HepG2 (cell line): ENCODE data around the gene DLG5. TPM values are rescaled to one million over a fixed set of nuclear protein-coding genes. Genes with fewer than 3 reads are reported as not detected.

Experiments
- AKNA ChIP-seq: sonication (generic); formaldehyde crosslinking; IDR thresholded peaks from 2 replicates; pipeline ENCODE4 v1.4.0; 2020; ENCODE audit warnings: missing genetic modification reagents, borderline replicate concordance
- BCL6 ChIP-seq: IDR thresholded peaks from 2 replicates; pipeline ENCODE4 v1.6.1; 2016; ENCODE audit warnings: missing genetic modification reagents, missing compliant biosample characterization
- CCAR2 ChIP-seq: fragments of 200-400 bp; formaldehyde crosslinking; optimal IDR thresholded peaks from 2 replicates; pipeline ENCODE3; 2018; ENCODE audit warnings: low read depth, mild to moderate bottlenecking, low read length, moderate library complexity
- FLYWCH1 ChIP-seq: sonication (generic); formaldehyde crosslinking; IDR thresholded peaks from 2 replicates; pipeline ENCODE4 v1.8.1; 2023; ENCODE audit warnings: mild to moderate bottlenecking, missing genetic modification reagents
- KLF6 ChIP-seq: IDR thresholded peaks from 2 replicates; pipeline ENCODE4 v1.8.0; 2016; ENCODE audit warnings: missing biosample characterization, missing genetic modification reagents
- SAP130 ChIP-seq: IDR thresholded peaks from 2 replicates; pipeline ENCODE4 v1.6.1; 2016; ENCODE audit warnings: low read depth
- STAT6 ChIP-seq: sonication (generic); formaldehyde crosslinking; IDR thresholded peaks from 2 replicates; pipeline ENCODE4 v1.4.0; 2020; ENCODE audit warnings: missing genetic modification reagents, mild to moderate bottlenecking, borderline replicate concordance
- THRA ChIP-seq: sonication (generic); formaldehyde crosslinking; IDR thresholded peaks from 2 replicates; pipeline ENCODE4 v1.4.0; 2020; ENCODE audit warnings: missing genetic modification reagents, borderline replicate concordance
- ZBTB37 ChIP-seq: sonication (generic); formaldehyde crosslinking; IDR thresholded peaks from 2 replicates; pipeline ENCODE4 v1.4.0; 2020; ENCODE audit warnings: mild to moderate bottlenecking, missing genetic modification reagents
- ZFAT ChIP-seq: sonication (generic); formaldehyde crosslinking; conservative IDR thresholded peaks from 2 replicates; pipeline ENCODE4 v1.8.1; 2023; ENCODE audit warnings: missing genetic modification reagents, inconsistent platforms
- ZNF232 ChIP-seq: sonication (generic); formaldehyde crosslinking; IDR thresholded peaks from 2 replicates; pipeline ENCODE4 v1.4.0; 2020; ENCODE audit warnings: missing genetic modification reagents, borderline replicate concordance
- ZNF281 ChIP-seq: sonication (generic); formaldehyde crosslinking; IDR thresholded peaks from 2 replicates; pipeline ENCODE4 v1.4.0; 2020; ENCODE audit warnings: missing genetic modification reagents, borderline replicate concordance
- ZNF773 ChIP-seq: sonication (generic); formaldehyde crosslinking; IDR thresholded peaks from 2 replicates; pipeline ENCODE4 v1.4.0; 2020; ENCODE audit warnings: missing genetic modification reagents, borderline replicate concordance
- ZSCAN31 ChIP-seq: sonication (generic); formaldehyde crosslinking; IDR thresholded peaks from 2 replicates; pipeline ENCODE4 v1.5.0; 2020; ENCODE audit warnings: low read depth, mild to moderate bottlenecking, missing genetic modification reagents
- polyA plus RNA-seq, 8 experiments: library from polyadenylated mRNA; depleted of rRNA in 3 of 8; stranded (reverse) in 7 of 8; unstranded in 1 of 8; fragments of >200 nt; fragmentation: Illumina TruSeq in 4 of 8; extraction: Trizol in 4 of 8; gene quantifications; 2 replicates each; pipeline versions ENCODE4 v1.2.1 to v1.2.3, GENCODE V29; 2011 to 2016; ENCODE audit warnings: low read depth in 4 of 8, missing spikeins in 1 of 8, mixed read lengths in 1 of 8; ENCODE audit not compliant: insufficient read depth in 1 of 8
- total RNA-seq, 5 experiments: library from RNA; depleted of rRNA; stranded (reverse); fragments of >200 nt; fragmentation: Illumina TruSeq; extraction: Trizol; gene quantifications; 2 replicates each; pipeline ENCODE4 v1.2.3, GENCODE V29; 2016; ENCODE audit warnings: low read depth in 1 of 5

Gene DLG5
- total and polyA plus RNA-seq, 2 of the 13 experiments (the other 11 are each of a cell fraction or from before 2014, with no cell fraction given): 15.5 to 18.2 TPM

- TF ChIP-seq ZSCAN31 (CRISPR knock-in tag) (no peak), BCL6 (CRISPR knock-in tag) (peak; percentile 44), CCAR2 (no peak), ZNF773 (CRISPR knock-in tag) (no peak), KLF6 (CRISPR knock-in tag) (0 out of 2 replicates have a peak, but pooled peaks have one; percentile 23), ZBTB37 (CRISPR knock-in tag) (no peak), THRA (CRISPR knock-in tag) (peak; percentile 93; the same call in 1 of the 2 replicates), SAP130 (CRISPR knock-in tag) (peak; percentile 86), ZFAT (CRISPR knock-in tag) (no peak), ZNF281 (no peak), AKNA (no peak), FLYWCH1 (CRISPR knock-in tag) (no peak), STAT6 (CRISPR knock-in tag) (no peak), ZNF232 (CRISPR knock-in tag) (no peak)
Measured at GRCh38 chr10:77889277-77889903, 37.2 kb downstream of the DLG5 start (continued).
